AG20443 (cell line): ENCODE data around the gene ZNF169.
"Not testable (repeated sequence)": the region's sequence is repeated elsewhere in the genome, so short reads cannot be mapped to it uniquely, and the experiment has no call there.

ENCODE experiments used
- DNase-seq: peaks from one replicate; pipeline ENCODE4 v3.0.0; 2012; ENCODE audit warnings: low spot score, mixed read lengths

Gene ZNF169

GRCh38 chr9:94287877-94288513, 28.9 kb downstream of the ZNF169 start:
- DNase-seq = no peak

GRCh38 chr9:94289691-94290090, 30.6 kb downstream of the ZNF169 start:
- DNase-seq = no peak

GRCh38 chr9:94298949-94299599, 40.0 kb downstream of the ZNF169 start:
- DNase-seq = no peak

GRCh38 chr9:94300470-94301301, 41.6 kb downstream of the ZNF169 start:
- DNase-seq = no peak

GRCh38 chr9:94301583-94301982, 42.5 kb downstream of the ZNF169 start:
- no peak for DNase-seq

- no peak for DNase-seq
These were observed 43.3 kb downstream of the ZNF169 start for GRCh38 chr9:94302426-94302825.

- no peak for DNase-seq
These were observed 44.2 kb downstream of the ZNF169 start for GRCh38 chr9:94303321-94303720.

GRCh38 chr9:94315034-94315984, 56.2 kb downstream of the ZNF169 start:
- DNase-seq = not testable (repeated sequence)

- not testable (repeated sequence) for DNase-seq
These were observed 57.1 kb downstream of the ZNF169 start for GRCh38 chr9:94316236-94316635.

- not testable (repeated sequence) for DNase-seq
These were observed 59.0 kb downstream of the ZNF169 start for GRCh38 chr9:94317949-94318657.

- DNase-seq = not testable (repeated sequence)
These were observed 63.3 kb downstream of the ZNF169 start for GRCh38 chr9:94322342-94322940.

- not testable (repeated sequence) for DNase-seq
These were observed 64.2 kb downstream of the ZNF169 start for GRCh38 chr9:94323153-94323798.

- not testable (repeated sequence) for DNase-seq
These were observed 66.5 kb downstream of the ZNF169 start for GRCh38 chr9:94325583-94325982.

GRCh38 chr9:94328544-94328943, 69.4 kb downstream of the ZNF169 start, which contains the start of gene NUTM2F:
TSS of gene NUTM2F (minus strand) at chr9:94328644. CDS start at chr9:94328623, 21 bp downstream.
- not testable (repeated sequence) for DNase-seq

GRCh38 chr9:94336445-94336844, 77.3 kb downstream of the ZNF169 start:
- DNase-seq = not testable (repeated sequence)

- not testable (repeated sequence) for DNase-seq
These were observed 79.6 kb downstream of the ZNF169 start for GRCh38 chr9:94338723-94339122.

- DNase-seq = not testable (repeated sequence)
These were observed 80.6 kb downstream of the ZNF169 start for GRCh38 chr9:94339657-94340056.

- not testable (repeated sequence) for DNase-seq
These were observed 81.7 kb downstream of the ZNF169 start for GRCh38 chr9:94340750-94341149.

- DNase-seq = not testable (repeated sequence)
These were observed 82.6 kb downstream of the ZNF169 start for GRCh38 chr9:94341703-94342102.

- not testable (repeated sequence) for DNase-seq
These were observed 88.4 kb downstream of the ZNF169 start for GRCh38 chr9:94347451-94347850.
